ENCODE results near the gene PARD6G.

- TF ChIP-seq CTCF (conservative IDR thresholded peaks at IDR 0.05; ENCODE audit: low read depth, low read length) (no peak), EZH2 (IDR thresholded peaks at IDR 0.05; ENCODE audit: low read length, unreplicated experiment) (no peak)
Measured at GRCh38 chr18:80243204-80243603, 4.1 kb downstream of the PARD6G start.

All from PC-3 (cell line).